SU-DHL-6 (cell line): Measurements from ENCODE around the gene TRPV4.

Source experiments
- H2AFZ ChIP-seq: fragments of 200-600 bp; sonication (generic); 2 replicates; pipeline ENCODE4 v1.6.1; 2014; ENCODE audit warnings: low read depth, mild to moderate bottlenecking, moderate library complexity, mixed read lengths, antibody characterized with exemption, low read length; ENCODE audit not compliant: severe bottlenecking
- H3F3A ChIP-seq: fragments of 200-600 bp; shearing (Covaris generic); 2 replicates; pipeline ENCODE4 v1.6.0; 2016; ENCODE audit warnings: antibody characterized with exemption, mild to moderate bottlenecking; ENCODE audit not compliant: insufficient read depth
- H3K27ac ChIP-seq: fragments of 200-600 bp; sonication (generic); 2 replicates; pipeline ENCODE4 v1.5.1; 2016; ENCODE audit warnings: low read depth, mild to moderate bottlenecking, low read length, moderate library complexity, mixed read lengths
- H3K27me3 ChIP-seq: fragments of 200-600 bp; sonication (generic), shearing (Covaris generic); 2 replicates; pipeline ENCODE4 v1.6.0; 2014; ENCODE audit warnings: mild to moderate bottlenecking, low read length
- H3K36me3 ChIP-seq: fragments of 200-600 bp; sonication (generic); 2 replicates; pipeline ENCODE4 v1.6.1; 2014; ENCODE audit warnings: mild to moderate bottlenecking, low read length, mixed read lengths
- H3K4me2 ChIP-seq: fragments of 300-600, 200-600 bp; shearing (Covaris generic), sonication (generic); 2 replicates; pipeline ENCODE4 v1.6.0; 2014; ENCODE audit warnings: low read length, low read depth, mild to moderate bottlenecking; ENCODE audit not compliant: poor library complexity, severe bottlenecking
- H3K4me3 ChIP-seq: fragments of 200-600 bp; sonication (generic); 2 replicates; pipeline ENCODE4 v1.5.1; 2014; ENCODE audit warnings: antibody characterized with exemption, low read length, mild to moderate bottlenecking, mixed read lengths; ENCODE audit not compliant: insufficient read depth, poor library complexity, severe bottlenecking
- H3K79me2 ChIP-seq: fragments of 200-600 bp; sonication (generic); 2 replicates; pipeline ENCODE4 v1.6.1; 2014; ENCODE audit warnings: mild to moderate bottlenecking, low read length, moderate library complexity; ENCODE audit not compliant: insufficient read depth
- H3K9ac ChIP-seq: fragments of 200-600 bp; sonication (generic); 2 replicates; pipeline ENCODE4 v1.7.0; 2014; ENCODE audit warnings: mild to moderate bottlenecking, low read length
- H3K9me2 ChIP-seq: fragments of 200-600 bp; sonication (generic); replicated peaks from 2 replicates; pipeline ENCODE4 v1.6.1; 2014; ENCODE audit warnings: low read length; ENCODE audit not compliant: insufficient read depth
- H3K9me3 ChIP-seq: fragments of 200-600 bp; sonication (generic); 2 replicates; pipeline ENCODE4 v1.6.1; 2014; ENCODE audit warnings: low read length, mixed read lengths; ENCODE audit not compliant: insufficient read depth
- H4K20me1 ChIP-seq: fragments of 200-600 bp; sonication (generic); 2 replicates; pipeline ENCODE4 v1.6.1; 2014; ENCODE audit warnings: low read depth, mild to moderate bottlenecking, antibody characterized with exemption, low read length, moderate library complexity, mixed read lengths
- CTCF ChIP-seq: fragments of 200-600 bp; sonication (generic); IDR thresholded peaks from one replicate; pipeline ENCODE4 v1.5.1; 2017; ENCODE audit warnings: antibody characterized with exemption, mild to moderate bottlenecking, low read length, moderate library complexity; ENCODE audit not compliant: insufficient read depth, poor library complexity, severe bottlenecking
- EZH2phosphoT487 ChIP-seq: fragments of 200-600 bp; sonication (generic), shearing (Covaris generic); conservative IDR thresholded peaks from 2 replicates; pipeline ENCODE4 v1.6.1; 2018; ENCODE audit warnings: mild to moderate bottlenecking, antibody characterized with exemption, low read length, moderate library complexity, mixed read lengths

TRPV4 gene

DNA sequence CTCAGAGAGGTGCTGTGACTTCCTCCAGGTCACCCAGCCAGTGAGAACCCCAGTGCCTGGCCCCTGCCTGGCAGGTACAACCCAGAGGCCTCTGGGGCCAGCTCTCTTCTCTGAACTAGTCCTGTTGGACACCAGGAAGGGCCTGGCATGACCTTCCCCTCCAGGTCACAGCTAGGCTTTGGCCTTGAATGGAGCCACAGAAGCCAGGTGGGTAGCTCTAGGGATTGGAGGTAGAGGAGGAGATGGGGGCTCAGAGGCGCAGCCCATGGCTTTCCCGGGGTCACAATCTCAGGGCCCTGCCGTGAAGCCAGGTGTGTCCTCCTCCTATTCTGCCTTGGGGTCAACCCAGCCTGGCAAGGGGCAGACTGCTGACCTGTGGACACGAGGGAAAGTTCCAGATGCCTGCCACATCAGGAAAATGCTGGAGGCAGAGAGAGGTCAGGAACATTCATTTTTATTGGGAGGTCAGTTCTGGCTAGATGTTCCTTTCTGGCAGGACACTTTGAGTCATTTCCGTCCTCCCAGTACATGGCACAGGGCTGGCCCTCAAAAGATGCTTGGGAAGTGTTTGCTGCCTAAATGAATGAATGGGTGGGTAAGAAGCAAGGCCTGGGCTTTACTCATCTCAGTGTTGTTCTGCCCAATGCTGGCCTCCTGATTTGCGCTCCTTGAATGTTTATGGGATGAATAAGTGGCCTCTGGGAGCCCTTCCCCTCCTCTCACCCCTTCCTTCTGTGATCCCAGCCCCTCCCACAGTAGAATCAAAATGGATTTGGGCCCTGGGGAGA lies 94.1 kb downstream of the TRPV4 start:
- Histone ChIP-seq H3K27ac (no peak overlapping the region), H4K20me1 (no peaks in the 10 kb centered on the region)

GRCh38 chr12:109738209-109738608 lies 95.0 kb downstream of the TRPV4 start:
- no peak for TF ChIP-seq EZH2phosphoT487
- TF ChIP-seq CTCF = no peak
- H3K36me3 ChIP-seq = no peaks in the 10 kb centered on the region
- no peaks in the 10 kb centered on the region for H3K79me2 ChIP-seq
- H3F3A ChIP-seq = no peaks in the 10 kb centered on the region
- H2AFZ ChIP-seq = no peak overlapping the region
- no peak overlapping the region for H3K9ac ChIP-seq
- no peaks in the 10 kb centered on the region for H4K20me1 ChIP-seq
- no peaks in the 10 kb centered on the region for H3K9me3 ChIP-seq
- no peak overlapping the region for H3K4me3 ChIP-seq
- H3K27ac ChIP-seq = no peak overlapping the region
- no peaks in the 10 kb centered on the region for H3K9me2 ChIP-seq
- no peaks in the 10 kb centered on the region for H3K27me3 ChIP-seq
- H3K4me2 ChIP-seq = no peak overlapping the region

More for the DNA sequence above, 94.1 kb downstream of the TRPV4 start:
- Histone ChIP-seq H3K4me2 (no peak overlapping the region), H3K9me3 (no peaks in the 10 kb centered on the region), H3K79me2 (no peaks in the 10 kb centered on the region), H3K9ac (no peak overlapping the region), H3F3A (no peaks in the 10 kb centered on the region), H3K36me3 (no peaks in the 10 kb centered on the region), H3K9me2 (no peaks in the 10 kb centered on the region), H3K4me3 (no peak overlapping the region), H2AFZ (no peak overlapping the region), H3K27me3 (no peaks in the 10 kb centered on the region)
- TF ChIP-seq EZH2phosphoT487 = no peak
- TF ChIP-seq CTCF = no peak

DNA sequence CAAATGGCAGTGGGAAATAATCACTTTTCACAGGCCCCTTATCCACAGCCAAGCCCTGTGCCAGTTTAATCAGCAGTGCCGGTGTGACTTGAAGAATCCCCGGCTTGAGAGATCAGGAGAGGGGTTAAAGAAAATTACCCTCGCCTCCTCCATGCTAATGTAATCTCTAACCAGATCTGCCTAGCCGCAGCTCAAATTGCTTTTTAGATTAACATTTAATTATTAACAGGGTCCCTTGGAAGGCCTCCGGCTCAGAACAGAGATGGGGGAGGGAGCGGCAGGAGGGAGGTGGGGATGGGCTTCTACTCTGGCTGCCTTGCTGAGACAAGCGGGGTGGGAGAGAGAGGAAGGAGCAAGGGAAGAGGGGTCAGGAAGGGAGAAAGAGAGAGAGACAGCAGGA lies 95.6 kb downstream of the TRPV4 start:
- Histone ChIP-seq H4K20me1 (no peaks in the 10 kb centered on the region), H3K36me3 (no peaks in the 10 kb centered on the region), H3K4me2 (no peak overlapping the region), H3F3A (no peaks in the 10 kb centered on the region), H2AFZ (no peak overlapping the region), H3K27ac (no peak overlapping the region), H3K4me3 (no peak overlapping the region), H3K9me3 (no peaks in the 10 kb centered on the region), H3K9me2 (no peaks in the 10 kb centered on the region), H3K79me2 (no peaks in the 10 kb centered on the region), H3K27me3 (no peaks in the 10 kb centered on the region), H3K9ac (no peak overlapping the region)
- no peak for TF ChIP-seq CTCF
- TF ChIP-seq EZH2phosphoT487 = no peak
